Kidney tubule cell (primary cell): ENCODE results near the gene BTRC.

ENCODE experiments used
- DNase-seq: peaks from one replicate; pipeline ENCODE4 v3.0.0-alpha.2; 2018; ENCODE audit warnings: low spot score

Gene BTRC

DNA sequence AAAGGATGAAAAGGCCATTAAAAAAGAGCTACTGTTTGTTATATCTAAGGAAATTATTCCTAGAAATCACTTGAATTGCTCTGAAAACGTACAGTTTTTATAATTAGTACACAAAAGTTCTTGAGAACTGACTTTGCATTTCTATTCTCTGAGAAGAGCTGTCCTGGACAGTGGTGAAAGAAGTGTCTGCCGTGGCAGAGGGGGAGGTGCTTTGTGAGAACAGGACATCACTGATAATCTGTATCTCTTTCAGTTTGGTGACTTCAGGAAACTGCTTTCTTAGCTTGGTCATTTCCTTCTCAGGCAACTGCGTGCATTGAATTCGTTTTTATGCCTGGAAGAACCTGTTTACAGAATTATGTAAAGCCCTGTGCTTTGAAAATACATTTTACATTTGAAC lies 182.0 kb downstream of the BTRC start:
- no peak for DNase-seq

DNA sequence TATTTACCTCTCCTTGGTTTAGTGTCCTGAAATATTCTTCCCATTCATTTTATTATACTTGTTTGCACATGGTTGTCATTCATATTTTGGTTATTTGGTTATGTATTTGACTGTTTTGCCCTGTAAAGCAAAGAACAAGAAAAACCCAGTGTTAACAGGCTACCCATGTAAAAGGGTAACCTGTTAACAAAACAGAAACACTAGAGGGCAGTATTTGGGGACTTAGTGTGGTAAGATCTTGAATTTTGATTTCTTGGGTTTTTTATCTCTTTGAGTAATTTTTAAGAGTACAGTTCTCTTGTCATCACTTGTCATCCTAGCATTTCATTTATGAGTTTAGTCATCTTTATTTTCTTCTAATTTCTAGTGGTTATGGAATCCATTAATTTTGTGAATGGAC lies 182.8 kb downstream of the BTRC start:
- DNase-seq = peak; percentile 21

DNA sequence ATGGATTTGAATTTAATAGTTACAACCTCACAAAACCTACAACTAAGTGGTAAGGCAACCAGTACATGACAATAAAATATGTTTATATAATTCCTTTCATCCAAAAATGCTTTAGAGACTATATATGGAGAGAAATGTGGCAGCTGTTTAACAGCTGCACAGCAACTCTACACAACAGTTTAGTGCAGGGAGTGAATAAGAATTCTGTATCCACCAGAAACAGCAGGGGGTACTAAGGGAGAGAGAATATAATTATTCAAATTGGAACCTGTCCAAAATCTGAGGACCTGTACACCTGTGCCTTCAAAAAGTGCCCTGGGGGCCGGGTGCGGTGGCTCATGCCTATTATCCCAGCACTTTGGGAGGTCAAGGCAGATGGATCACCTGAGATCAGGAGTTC lies 184.5 kb downstream of the BTRC start:
- DNase-seq = no peak

DNA sequence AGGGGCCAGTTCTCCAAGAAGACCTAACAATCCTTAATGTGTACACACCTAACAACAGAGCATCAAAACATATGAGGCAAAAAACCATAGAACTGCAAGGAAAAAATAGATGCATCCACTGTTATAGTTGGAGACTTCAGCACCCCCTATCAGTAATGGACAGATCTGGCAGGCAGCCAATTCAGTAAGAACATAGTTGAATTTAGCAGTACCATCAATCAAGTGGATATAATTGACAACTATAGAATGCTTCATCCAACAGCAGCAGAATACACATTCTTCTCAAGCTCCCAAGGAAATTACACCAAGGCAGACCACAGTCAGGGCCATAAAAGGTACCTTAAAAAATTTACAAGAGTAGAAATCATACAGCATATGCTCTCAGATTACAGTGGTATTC lies 191.9 kb downstream of the BTRC start:
- no peak for DNase-seq

DNA sequence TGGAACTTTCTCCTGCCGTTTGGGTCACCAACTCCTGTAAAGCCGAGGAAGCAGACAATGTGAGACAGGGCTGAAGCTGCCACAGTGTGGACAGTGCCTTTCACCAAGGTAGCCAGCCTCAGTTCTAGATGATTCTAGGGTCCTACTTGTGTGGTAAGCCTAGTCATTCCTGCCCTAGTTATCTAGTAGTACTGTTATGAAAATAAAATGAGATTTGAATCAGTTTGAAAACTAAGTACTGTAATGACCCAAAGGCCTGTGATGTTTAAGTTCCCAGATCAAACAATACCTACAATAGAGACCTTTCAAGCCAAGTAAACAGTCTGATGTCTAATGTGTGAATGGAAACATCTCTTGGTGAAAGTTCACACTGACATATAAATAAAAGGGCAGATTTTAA lies 197.0 kb downstream of the BTRC start:
- DNase-seq = no peak

DNA sequence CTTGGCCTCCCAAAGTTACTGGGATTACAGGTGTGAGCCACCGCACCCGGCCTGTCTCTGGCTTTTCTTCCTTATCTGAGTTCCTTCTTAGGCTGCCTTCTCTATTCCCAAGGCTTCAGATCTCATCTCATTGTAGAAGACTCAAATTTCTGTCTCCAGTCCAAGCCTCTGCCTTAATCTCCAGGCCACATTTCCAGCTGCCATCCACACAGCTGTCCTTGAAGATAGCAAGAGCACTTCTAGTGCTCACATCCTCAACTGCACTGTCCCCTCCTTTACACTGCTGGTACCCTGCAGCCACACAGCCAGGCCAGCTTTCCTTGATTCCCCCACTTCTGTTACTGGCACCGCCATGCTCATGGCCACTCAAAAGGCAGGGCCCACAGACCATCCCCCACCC lies 198.5 kb downstream of the BTRC start:
- DNase-seq = no peak

DNA sequence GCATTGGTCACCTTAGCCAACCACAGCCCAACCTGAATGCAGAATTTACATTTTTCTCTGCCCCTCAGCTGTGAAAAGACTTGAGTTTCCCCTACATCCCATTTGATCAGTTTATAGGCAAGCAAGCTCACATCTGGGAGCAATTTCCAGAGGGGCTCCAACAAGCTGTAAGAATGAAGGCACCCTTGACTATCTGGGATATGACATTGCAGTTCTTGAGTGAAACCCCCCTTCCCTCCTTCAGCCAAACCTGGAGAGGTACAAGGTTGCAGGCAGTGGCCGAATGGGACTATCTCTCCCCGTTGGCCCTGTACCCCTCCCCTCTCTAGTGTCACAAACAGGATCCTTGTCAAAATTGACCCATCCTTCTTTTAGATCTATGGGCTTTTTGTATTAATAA lies 203.6 kb downstream of the BTRC start:
- DNase-seq = no peak

DNA sequence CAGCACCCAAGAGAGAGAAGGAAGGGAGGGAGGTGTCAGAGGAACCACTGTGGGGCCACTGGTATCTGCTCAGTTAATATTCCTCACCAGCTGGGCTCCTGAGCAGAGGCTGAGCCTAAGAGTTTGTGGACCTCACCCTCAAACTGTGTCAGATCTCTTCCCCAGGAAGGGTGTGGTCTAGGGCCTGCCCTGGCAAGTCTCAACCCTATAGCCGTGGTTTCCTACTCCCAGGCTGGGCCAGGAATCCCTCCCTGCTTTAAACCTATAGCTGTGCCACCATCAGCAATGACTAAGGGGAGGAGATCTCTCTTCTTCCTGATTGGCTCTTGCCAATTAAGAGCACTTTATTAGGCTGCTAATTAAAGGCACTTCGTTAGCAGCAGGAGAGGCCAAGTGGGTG lies 204.2 kb downstream of the BTRC start:
- no peak for DNase-seq

DNA sequence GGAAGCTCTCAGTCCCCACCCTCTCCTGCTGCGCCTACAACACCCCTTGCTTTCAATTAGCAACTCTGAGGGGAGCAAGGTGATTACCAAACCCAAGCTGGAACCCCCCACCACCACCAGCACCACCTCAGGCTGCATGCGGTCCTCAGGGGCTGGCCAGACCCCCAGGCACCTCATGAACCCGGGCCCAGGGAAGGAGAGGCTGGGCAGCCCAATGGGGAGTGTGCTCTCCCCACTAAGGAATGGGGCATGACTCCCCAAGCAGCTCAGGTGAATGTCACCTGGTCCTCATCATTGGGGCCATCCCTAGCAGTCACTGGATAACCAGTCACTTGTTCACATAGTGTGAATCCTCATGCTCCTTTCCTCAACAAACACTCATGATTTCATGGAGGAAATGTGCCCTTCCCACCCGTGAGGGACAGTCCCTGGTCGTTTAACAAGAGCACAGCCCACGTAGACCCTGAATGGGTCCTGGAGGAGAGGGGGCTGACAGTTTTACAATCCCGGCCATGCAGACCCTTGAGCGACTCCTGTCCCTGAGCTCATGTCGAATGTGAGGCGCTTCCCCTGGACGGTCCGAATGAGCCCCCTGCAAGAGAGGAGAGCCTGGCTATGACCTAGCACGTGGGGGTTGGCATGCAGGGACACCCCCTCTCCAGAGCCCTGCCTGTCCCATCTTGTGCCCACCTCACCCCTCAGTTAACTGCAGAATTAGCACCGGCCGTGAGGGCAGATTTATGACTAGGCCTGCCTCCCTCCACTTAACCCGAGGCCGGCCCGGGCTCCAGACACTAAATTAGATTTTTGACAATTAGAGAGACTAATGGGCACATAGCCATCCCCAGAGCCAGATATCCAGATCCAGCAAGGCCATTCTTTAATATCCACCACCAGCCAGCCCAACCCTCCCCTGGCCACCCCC lies 205.0 kb downstream of the BTRC start:
- DNase-seq = no peak

DNA sequence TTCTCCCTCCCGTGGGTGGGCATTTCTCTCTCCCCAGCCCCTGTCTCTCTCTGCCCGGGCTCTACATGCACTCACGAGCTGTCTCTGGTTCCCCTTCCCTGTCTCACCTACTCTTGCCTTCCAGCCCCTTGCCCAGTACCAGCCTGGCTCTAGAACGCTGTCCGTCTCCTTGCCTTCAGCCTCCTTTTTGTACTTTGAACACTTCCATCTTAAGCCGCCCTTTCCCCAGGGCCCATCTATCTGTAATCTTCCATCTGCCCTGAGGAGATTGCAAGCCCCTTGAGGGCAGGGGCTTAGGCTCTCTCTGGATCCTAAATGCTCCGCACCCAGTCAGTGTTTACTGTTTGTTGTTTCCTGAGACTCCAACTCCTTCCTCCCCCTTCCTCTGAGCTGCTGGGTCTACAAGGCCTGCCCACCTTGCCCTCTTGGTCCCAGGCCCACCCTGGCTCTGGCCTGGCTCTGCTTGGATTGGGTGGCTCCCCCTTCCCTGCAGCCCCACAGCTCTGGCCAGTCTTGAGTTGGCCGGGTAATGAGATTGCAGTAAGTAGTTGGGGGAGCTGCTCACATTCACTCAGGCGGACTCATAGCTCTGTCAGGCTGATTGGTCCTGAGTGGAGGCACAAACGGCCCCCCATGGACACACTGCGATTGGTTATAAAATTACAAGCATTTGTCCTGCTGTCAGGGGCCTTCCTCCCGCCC lies 205.8 kb downstream of the BTRC start:
- no peak for DNase-seq

DNA sequence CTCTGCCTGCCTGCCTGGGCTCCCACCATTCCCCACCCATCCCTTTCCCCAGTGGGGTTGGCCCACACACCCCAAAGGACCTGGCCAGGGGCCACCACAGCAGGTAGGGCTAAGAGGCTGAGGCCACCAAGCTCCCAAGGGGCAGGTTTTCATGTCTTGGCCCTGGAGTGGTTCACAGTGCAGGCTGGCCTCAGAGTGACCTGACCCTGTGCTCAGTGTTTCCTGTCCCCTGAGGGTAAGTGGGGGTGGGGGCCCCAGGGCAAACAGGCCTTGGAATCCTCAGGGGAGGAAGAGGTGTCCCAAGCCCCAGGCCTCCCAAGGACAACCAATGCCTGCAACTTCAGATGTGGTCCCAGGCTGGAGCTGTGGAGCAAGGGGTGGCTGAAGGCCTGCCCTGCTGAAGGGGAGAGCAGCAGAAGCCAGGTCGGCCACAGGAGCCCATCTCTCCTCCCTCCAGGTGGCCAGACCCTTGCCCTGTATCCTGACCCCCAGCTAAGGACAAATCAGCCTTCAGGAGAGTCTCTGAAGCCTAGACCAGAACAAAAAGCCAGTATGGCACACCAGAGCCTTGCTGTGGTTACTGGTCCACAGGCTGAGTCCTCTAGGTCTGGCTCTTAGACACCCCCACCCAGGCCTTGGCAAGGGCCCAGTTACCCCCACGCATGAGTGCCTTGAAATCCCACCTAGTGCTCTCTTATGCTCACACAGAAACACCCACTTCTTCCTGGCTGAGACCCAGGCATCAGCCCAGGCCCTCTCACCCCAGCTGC lies 206.5 kb downstream of the BTRC start:
- DNase-seq = no peak

DNA sequence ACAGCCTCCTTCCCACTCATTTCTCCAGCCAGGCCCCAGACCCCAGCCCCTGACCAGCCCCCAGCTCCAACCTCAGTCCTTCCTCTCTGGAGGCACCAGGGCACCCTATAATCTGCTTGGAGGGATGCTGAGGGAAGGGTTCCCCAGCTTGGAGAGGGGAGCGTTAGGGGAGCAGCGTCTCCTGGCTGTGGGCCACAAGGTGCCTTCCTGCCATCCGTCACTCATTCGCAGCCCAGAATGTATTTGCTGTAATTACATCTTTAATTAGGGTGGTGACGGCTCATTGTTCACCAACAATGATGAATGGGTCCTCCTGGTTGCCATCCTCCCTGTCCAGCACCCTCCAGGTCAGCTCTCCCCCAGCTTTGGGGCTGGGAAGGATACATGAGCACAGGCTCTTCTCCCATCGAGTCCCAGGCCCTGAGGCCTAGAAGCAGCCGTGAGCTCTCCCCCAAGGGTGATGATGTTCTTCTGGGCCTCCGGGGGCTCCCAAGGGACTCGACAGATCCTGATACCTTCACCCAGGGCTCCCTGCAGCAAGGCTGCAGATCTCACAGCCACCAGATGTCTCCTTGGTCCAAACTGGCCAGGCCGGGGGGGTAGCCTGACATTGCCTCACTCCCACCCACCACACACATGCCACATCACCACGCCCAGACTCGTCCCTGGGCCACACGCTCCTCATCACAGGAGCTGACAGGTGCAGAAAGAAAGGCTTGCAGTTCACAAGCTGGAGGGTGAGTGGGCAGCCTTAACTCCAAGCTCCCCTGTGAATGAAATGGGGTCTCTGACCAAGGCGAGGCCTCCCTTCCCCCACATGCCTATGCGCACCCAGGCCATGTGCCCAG lies 207.3 kb downstream of the BTRC start:
- no peak for DNase-seq

DNA sequence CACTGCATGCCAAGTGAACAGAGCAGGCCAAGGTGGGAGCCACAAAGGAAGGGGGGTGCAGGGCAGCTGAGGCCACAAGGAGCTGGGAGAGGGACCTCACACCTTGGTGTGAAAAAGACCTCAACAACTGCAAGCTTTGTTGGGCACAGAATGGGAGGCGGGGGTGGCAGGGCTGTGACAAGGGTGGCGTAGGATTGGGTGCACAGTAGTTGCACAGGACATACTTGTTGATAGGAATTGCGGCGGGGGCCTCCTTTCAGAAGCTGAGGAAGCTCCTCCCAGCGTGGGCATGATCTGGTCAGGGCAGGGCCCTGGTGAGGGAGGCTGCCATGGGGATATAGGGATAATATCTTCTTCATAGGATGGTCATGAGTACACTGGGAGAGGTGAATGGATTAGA lies 208.3 kb downstream of the BTRC start:
- no peak for DNase-seq

DNA sequence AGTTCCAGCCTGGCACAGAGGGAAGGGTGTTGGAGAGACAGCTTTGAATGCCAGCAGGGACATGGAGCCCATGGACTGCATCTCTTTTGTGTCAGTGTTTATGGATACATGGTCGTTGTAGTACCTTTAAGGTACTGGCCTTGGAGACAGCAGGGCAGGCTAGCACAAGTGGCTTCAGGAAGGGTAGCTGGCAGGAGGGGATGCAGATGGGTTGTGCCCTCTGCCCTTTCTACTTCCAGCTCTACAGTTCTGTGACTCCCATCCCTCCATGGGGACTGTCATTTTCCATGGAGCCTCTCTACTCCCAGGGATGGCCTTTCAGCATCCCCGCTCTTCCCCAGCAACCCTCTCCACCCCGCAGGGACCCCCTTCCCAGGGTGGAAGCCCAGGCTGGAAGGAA lies 209.0 kb downstream of the BTRC start:
- DNase-seq = no peak

DNA sequence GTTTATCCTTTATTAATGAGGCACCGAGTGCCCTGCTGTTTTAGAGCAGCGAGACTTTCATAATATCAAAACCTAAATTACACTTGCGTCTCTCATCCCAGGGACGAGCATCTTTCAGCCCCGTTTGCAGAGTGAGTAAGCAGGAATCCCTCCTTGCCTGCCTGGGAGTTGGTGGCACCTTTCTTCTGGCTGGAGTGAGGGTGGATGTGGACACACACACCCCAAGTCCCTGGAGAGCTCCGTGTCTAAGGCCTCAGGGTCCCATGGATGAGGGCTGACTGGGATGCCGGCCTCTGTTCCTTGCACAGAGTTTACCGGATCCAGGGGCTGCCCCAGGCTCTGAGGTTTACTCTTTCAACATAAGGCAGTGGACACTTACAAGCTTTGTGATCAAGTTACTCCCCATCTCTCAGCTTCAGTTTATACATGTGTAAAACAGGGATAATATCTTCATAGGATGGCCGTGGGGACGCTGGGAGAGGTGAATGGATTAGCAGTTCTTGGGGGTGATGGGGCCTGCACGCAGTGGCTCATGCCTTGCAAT lies 209.6 kb downstream of the BTRC start:
- DNase-seq = no peak

DNA sequence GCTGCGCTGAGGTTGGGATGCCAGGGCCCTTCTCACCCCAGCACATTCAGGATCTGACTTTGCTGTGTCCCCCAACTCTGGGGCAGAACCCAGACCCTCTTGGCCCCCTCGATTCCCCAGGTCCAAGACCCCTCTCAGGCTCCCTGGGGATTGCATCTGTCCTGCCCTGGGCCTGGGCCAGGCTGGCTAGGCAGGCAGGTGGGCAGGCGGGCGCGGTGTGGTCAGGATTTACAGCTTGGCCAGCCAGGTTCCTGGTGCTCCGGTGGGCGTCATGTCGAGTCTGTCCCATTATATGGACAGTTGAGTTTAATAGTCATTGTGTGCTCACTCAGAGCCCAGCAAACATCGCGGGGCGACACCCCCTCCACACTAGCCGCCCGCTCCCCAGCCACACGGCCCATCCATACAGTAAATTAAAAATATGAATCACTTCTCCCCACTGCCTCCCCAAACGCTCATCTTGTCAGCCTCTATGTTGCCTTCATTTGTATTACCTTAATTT lies 210.6 kb downstream of the BTRC start:
- no peak for DNase-seq

DNA sequence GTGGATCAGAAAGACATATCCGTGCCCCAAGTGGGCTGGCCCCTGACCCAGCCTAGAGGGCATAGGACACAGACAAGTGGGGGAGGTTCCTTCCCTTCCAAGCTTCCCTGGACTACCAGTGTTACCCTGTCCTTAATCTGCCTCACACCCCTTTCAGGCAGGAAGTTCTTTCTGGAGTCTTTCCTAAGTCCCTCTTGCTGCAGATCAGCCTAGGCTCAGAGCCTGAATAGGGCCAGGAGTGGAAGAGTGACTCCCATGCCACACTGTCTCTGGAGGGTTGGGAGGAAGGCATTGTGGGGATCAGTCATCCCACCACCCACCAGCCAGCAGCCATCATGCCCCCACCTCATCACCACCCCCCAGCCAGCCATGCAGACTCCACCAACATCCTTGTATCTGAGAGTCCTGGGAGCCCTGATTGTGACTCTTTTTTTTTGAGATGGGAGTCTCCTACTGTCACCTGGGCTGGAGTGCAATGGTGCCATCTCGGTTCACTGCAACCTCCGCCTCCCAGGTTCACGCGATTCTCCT lies 211.5 kb downstream of the BTRC start:
- no peak for DNase-seq

DNA sequence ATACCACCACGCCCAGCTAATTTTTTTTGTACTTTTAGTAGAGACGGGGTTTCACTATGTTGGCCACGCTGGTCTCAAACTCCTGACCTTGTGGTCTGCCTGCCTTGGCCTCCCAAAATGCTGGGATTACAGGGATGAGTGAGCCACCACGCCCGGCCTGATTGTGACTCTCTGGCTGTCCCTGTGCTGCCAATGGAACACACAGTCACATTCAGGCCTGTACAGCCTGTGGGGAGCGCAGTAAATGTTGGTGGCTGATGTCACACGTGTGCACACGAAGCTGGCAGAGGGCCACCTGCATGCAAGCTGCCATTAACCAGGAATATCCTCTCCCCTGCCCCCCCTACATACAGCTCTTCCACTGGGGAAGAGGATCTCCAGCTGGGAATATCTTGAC lies 212.0 kb downstream of the BTRC start:
- no peak for DNase-seq

DNA sequence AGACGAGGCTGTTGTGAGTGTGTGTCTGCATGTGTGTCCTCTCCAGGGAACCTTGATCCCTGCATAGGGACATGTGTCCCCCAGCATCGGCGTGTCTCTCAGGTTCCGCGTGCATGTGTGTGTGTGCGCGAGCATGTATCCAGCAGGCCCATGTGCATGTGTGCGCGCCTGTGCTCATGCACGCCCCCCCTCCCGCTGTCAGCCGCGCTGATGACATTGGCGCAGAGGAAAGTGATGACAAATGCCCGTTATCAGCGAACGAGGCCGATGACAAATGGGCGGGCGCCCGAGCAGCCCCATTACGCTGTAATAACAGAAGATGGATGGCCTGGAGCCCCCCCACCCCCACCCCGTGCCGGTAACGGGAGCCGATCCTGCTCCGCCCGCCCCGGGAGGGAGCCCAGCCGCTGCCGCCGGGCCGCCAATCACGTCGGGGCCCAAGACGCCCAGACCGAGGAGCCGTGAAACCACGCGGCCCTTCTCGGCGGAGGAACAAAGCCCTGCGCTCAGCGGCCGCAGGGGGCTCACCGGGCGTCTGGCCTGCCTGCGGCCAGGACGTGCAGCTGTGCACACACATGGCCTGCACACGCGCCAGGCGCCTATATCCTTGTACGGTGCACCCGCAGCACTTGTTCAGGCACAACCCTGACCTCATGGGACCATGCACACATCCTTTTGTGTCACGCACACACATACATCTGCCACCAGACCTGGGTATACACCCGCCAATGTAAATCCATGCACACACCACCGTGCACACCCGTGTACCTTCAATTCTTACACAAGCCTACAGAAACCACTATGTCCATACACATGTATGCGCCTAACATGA lies 212.6 kb downstream of the BTRC start:
- no peak for DNase-seq
